COR-L47 (cell line): ENCODE results near the gene CEL.
A peak's percentile ranks its signal among the peaks of the same experiment; 100 is the strongest.
"Not testable (repeated sequence)": the region's sequence is repeated elsewhere in the genome, so short reads cannot be mapped to it uniquely, and the experiment has no call there.

ENCODE experiments used
- DNase-seq: peaks from one replicate; lab custom pipeline; 2025; lab: John Stamatoyannopoulos, UW

Gene CEL

GRCh38 chr9:133048595-133048994 lies 13.2 kb upstream of the CEL start:
- DNase-seq, result peak; percentile 24

DNA sequence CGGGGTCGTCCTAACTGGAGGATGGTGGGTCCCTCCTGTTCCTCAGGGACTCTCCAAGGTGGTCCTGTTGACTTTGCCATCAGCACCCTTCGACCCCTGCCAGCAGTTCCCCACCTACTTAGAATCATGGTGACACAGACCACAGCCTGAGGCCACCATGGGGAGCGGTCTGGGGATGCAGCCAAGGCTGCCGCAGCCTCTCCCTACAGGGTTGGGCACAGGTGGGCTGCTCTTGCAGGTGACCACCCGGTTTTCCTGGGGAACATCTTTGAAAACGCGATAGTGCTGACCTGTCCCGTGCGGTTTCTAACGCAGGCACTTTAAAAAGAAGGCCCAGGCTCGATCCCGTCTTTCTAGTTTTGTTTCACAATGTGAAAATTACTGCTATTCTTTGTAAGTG lies 12.7 kb upstream of the CEL start:
- DNase-seq, result no peak

DNA sequence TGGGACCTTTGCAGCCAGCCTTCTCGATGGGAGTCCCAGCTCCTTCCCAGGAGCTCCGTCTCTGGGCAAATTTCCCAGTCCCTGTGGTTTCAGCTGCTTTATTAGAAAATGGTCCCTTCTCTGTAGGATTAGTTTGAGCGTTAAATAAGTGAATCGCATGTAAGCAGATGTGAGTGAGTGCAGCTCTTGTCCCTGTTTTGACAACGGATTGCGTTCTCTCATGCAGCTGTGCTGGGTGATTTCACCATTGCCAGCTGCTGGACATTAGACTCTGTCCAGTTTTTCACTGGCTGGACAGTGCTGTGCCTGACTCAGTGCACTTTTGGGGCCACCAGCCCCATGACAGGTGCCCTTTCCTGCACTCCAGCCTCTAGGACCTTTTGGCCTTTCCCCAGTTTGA lies 11.6 kb upstream of the CEL start:
- DNase-seq, result peak; percentile 53

GRCh38 chr9:133050781-133051180 lies 11.0 kb upstream of the CEL start:
- DNase-seq, result no peak

GRCh38 chr9:133051281-133051900 lies 10.4 kb upstream of the CEL start:
- DNase-seq, result no peak

DNA sequence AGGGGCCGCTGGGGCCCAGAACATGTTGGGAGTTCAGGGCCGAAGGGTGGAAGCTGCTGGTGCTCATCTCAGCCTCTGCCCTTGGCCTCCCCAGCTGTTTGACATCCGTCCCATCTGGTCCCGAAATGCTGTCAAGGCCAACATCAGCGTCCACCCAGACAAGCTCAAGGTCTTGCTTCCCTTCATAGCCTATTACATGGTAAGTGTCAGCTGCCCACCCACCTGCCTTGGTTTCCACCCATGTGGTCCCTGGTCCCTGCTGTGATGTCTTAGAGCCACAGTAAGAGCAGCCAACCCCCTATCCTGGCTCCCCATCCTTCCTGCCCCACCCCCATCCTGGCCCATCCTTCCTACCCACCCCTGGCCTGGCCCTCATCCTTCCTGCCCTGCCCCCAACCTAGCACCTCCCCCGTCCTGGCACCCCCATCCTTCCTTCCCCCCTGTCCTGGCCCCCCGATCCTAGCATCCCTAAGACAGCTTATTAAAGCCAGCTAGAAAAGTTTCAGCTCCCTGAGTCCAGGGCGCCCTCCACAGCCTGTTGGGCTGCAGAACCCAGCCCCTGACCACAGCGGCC lies 9.7 kb upstream of the CEL start:
- no peak for DNase-seq

GRCh38 chr9:133054194-133054890 lies 7.4 kb upstream of the CEL start:
- DNase-seq, result no peak

DNA sequence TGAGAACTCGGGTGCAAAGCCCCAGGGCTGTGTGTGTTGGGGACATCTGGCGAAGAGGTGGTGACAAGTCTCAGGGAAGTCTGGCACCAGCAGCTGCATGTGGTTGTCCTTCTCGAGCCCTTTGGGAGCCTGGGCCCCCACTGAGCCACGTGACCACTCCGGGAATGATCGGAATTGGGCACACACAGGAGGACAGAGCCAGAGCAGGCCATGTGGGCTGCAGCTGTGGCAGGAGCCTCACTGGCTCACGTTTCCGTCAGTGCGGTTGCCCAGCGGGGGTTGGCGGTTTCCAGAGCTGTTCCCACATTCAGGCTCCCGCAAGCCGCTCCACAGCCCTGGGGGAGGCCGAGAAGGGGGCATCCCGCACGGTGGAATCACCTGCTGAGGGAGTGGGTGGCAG lies 6.8 kb upstream of the CEL start:
- DNase-seq, result no peak

DNA sequence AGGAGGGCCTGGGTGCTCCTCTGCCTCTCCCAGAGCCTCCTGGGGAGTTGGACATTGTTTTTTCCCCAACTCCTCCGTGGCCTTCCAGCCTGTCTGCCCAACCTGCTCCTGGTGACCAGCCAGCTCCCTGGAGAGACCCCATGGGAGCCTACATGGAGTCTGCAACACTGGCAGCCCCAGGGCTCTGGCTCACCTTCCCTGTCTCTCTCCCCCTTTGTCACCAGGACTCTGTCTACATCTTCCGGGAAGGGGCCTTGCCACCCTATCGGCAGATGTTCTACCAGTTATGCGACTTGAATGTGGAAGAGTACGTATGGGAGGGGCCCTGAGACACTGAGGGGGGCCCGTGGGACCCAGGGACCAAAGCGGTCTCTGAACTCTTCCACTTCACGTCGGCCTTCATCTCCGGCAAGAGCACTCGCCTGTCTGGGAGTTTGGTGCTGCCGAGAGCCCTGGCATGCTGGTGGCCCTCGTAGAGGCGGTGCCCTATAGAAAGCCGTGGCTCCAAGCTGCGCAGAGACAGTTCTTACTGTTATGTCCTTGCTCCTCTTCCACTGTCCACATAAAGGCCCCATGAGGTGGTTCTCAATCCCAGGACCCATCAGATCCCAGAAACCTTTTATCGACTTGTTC lies 5.9 kb upstream of the CEL start:
- DNase-seq, result no peak

- DNase-seq, result no peak
These were observed 5.2 kb upstream of the CEL start for GRCh38 chr9:133056533-133056932.

GRCh38 chr9:133057006-133057405 lies 4.8 kb upstream of the CEL start:
- no peak for DNase-seq

DNA sequence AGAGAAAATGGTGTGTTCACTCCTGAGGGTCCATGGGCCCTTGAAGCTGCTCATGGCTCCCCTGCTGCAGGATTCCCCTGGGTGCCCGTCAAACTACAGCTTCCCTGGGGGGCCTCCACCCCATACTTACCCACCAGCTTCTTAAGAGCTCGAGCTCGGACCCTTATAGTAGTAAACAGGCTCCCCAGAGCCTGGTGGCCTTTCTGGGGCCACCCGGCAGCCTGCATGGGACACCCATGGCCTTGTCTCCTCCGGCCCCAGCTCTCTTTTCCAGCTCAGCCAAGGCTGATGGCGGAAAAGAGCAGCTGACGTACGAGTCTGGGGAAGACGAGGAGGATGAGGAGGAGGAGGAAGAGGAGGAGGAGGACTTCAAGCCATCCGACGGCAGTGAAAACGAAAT lies 4.2 kb upstream of the CEL start:
- no peak for DNase-seq

DNA sequence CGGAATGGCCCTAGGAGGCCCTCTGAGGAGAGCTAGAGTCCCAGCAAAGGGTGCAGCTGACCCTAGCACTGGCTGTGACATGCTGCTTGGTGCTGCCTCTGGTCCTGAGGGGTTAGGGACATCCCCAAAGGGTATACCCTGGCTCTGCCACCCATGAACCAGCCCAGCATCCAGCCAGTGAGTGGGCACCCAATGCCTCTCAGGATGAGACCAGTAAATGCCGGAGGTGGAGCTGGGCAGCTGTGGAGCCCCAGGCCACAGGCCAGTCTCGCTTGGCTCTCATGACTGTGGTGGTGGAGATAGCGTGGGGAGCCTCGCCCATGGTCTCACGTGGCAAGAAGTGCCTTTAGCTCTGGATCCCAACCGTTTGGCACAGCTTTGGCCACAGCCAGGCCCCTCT lies 3.7 kb upstream of the CEL start:
- no peak for DNase-seq

- DNase-seq, result no peak
These were observed 3.0 kb upstream of the CEL start for GRCh38 chr9:133058550-133059320.

DNA sequence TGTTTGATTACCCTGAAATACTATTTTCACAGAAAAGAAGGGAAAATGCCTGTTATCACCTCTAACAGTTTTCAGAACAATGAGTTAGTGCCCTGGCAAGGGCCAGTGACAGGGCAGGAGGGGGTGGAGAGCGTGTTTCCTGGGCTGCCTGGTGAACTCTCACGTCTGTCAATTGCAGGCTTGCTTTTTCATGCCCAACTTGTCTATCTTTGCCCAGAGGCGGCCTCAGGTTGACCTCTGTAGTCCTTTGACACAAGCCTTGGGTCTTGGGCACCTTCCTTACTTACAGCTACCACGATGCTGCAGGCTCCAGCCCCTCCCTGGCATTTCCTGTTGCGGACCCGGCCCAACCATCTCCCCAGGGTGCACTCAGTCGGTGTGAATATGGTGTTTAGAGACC lies 2.2 kb upstream of the CEL start:
- no peak for DNase-seq

DNA sequence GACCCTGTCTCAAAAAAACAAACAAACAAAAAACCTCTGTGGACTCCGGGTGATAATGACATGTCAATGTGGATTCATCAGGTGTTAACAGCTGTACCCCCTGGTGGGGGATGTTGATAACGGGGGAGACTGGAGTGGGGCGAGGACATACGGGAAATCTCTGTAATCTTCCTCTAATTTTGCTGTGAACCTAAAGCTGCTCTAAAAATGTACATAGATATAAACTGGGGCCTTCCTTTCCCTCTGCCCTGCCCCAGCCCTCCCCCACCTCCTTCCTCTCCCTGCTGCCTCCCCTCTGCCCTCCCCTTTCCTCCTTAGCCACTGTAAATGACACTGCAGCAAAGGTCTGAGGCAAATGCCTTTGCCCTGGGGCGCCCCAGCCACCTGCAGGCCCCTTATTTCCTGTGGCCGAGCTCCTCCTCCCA lies 1.4 kb upstream of the CEL start:
- no peak for DNase-seq

GRCh38 chr9:133061019-133061763 lies 590 bp upstream of the CEL start:
- DNase-seq, result not testable (repeated sequence)

DNA sequence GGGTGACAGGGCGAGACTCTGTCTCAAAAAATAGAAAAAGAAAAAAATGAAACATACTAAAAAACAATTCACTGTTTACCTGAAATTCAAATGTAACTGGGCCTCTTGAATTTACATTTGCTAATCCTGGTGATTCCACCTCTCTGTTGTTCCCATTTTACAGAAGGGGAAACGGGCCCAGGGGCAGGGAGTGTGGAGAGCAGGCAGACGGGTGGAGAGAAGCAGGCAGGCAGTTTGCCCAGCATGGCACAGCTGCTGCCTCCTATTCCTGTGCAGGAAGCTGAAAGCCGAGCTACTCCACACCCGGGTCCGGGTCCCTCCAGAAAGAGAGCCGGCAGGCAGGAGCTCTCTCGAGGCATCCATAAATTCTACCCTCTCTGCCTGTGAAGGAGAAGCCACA lies 788 bp downstream of the CEL start:
- DNase-seq, result not testable (repeated sequence)

- no peak for DNase-seq
These were observed 1.3 kb downstream of the CEL start for GRCh38 chr9:133063159-133063499.

DNA sequence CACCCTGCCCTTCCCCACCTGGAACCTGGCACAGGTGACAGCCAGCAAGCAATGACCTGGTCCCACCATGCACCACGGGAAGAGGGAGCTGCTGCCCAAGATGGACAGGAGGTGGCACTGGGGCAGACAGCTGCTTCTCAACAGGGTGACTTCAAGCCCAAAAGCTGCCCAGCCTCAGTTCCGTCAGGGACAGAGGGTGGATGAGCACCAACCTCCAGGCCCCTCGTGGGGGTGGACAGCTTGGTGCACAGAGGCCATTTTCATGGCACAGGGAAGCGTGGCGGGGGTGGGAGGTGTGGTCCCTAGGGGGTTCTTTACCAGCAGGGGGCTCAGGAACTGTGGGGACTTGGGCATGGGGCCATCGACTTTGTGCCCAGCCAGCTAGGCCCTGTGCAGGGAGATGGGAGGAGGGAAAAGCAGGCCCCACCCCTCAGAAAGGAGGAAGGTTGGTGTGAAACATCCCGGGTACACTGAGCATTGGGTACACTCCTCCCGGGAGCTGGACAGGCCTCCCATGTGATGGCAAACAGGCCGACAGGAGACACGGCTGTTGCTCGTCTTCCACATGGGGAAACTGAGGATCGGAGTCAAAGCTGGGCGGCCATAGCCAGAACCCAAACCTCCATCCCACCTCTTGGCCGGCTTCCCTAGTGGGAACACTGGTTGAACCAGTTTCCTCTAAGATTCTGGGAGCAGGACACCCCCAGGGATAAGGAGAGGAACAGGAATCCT lies 1.9 kb downstream of the CEL start:
- no peak for DNase-seq
